Endodermal cell (in vitro differentiated cells): ENCODE measurements around the gene CD93. TPM values are rescaled to one million over a fixed set of nuclear protein-coding genes. Genes with fewer than 3 reads are reported as not detected.

Experiments used
- DNase-seq: peaks from one replicate; pipeline ENCODE4 v3.0.0-alpha.2; 2017
- H3K27ac ChIP-seq: 2 replicates; pipeline ENCODE4 v1.5.1; 2013; ENCODE audit warnings: mild to moderate bottlenecking, low read depth, low read length, moderate library complexity
- H3K27me3 ChIP-seq: 2 replicates; pipeline ENCODE4 v1.6.1; 2013; ENCODE audit warnings: mild to moderate bottlenecking, low read length, moderate library complexity; ENCODE audit not compliant: insufficient read depth, control insufficient read depth, poor library complexity, severe bottlenecking
- H3K36me3 ChIP-seq: 2 replicates; pipeline ENCODE4 v1.7.0; 2013; ENCODE audit warnings: mild to moderate bottlenecking, low read length, moderate library complexity; ENCODE audit not compliant: control insufficient read depth, insufficient read depth
- H3K4me1 ChIP-seq: one replicate; pipeline ENCODE4 v1.7.0; 2013; ENCODE audit warnings: low read length; ENCODE audit not compliant: control insufficient read depth, insufficient read depth
- H3K4me3 ChIP-seq: 2 replicates; pipeline ENCODE4 v1.5.1; 2013; ENCODE audit warnings: mild to moderate bottlenecking, low read length, moderate library complexity
- H3K9ac ChIP-seq: 2 replicates; pipeline ENCODE4 v1.6.1; 2013; ENCODE audit warnings: mild to moderate bottlenecking, low read length, moderate library complexity; ENCODE audit not compliant: poor library complexity, severe bottlenecking; ENCODE audit errors: extremely low read depth
- H3K9me3 ChIP-seq: 2 replicates; pipeline ENCODE4 v1.6.1; 2013; ENCODE audit warnings: mild to moderate bottlenecking, low read length, moderate library complexity; ENCODE audit not compliant: control insufficient read depth
- H3K27ac Mint-ChIP-seq: 2 replicates; pipeline ENCODE4 v1.8.0; 2020; ENCODE audit warnings: mixed read lengths
- H3K27me3 Mint-ChIP-seq: 2 replicates; pipeline ENCODE4 v1.8.0; 2021; ENCODE audit warnings: mild to moderate bottlenecking, mixed read lengths; ENCODE audit not compliant: insufficient read depth
- H3K36me3 Mint-ChIP-seq: 2 replicates; pipeline ENCODE4 v1.8.0; 2020; ENCODE audit warnings: low read depth, mixed read lengths
- H3K4me1 Mint-ChIP-seq: 2 replicates; pipeline ENCODE4 v1.8.0; 2020; ENCODE audit warnings: mixed read lengths
- H3K4me3 Mint-ChIP-seq: 2 replicates; pipeline ENCODE4 v1.8.0; 2020; ENCODE audit warnings: mild to moderate bottlenecking, moderate library complexity, mixed read lengths
- H3K9me3 Mint-ChIP-seq: 2 replicates; pipeline ENCODE4 v1.8.0; 2020; ENCODE audit warnings: mild to moderate bottlenecking, mixed read lengths
- WGBS, 2 experiments: methylation state at CpG; one replicate each; pipeline versions ENCODE4 v1.1.5 to v1.1.7; 2013; ENCODE audit warnings: missing lambda C conversion rate in 2 of 2, mixed read lengths in 1 of 2; ENCODE audit not compliant: insufficient coverage in 1 of 2, insufficient read length in 1 of 2; 5-methylcytosine and 5-hydroxymethylcytosine counted together
- total RNA-seq, 2 donors: library from RNA; stranded (reverse); fragmentation: NEBNext Ultra II Directional in 1 of 2; extraction: Animal tissue kit (Norgen Biotek cat#: 25700) in 1 of 2; gene quantifications; 2 replicates in 1 of 2; 3 replicates in 1 of 2; pipeline ENCODE4 v1.2.1, GENCODE V29; 2021
- TF ChIP-seq, protein P1 (sequence below): fragments of 200-600 bp; sonication (generic); conservative IDR thresholded peaks from 2 replicates; pipeline ENCODE4 v1.5.0; 2021; ENCODE audit warnings: antibody characterized with exemption, mild to moderate bottlenecking

Gene CD93
- total RNA-seq, 2 donors from 2014 or later, result 0.04 TPM; not detected in 1

DNA sequence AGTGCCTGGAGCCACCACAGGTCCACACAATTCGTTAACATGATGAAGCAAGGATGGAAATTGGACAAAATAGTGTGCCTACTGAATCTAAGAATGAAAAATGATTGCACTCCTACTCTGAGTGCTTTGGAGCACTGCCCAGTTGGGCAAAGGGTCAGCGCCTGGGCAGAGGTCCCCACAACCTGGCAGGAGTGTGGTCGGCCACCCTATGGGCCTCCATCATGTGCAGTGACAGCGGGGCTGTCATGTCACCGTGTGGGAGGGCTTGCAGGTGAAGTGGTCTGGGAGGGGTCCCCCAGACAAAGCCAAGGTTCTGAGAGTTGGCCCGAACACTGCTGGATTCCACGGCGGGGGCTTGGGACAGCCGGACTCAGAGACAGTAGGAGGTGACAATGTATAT lies 36.2 kb upstream of the CD93 start:
- no peaks in the 10 kb centered on the region for H3K36me3 Mint-ChIP-seq
- H3K27me3 Mint-ChIP-seq, result peaks cover 8% of the 10 kb centered on the region
- WGBS, 2 experiments, result 92 to 100% methylated on average over 2 to 6 of the region's 9 CpGs

DNA sequence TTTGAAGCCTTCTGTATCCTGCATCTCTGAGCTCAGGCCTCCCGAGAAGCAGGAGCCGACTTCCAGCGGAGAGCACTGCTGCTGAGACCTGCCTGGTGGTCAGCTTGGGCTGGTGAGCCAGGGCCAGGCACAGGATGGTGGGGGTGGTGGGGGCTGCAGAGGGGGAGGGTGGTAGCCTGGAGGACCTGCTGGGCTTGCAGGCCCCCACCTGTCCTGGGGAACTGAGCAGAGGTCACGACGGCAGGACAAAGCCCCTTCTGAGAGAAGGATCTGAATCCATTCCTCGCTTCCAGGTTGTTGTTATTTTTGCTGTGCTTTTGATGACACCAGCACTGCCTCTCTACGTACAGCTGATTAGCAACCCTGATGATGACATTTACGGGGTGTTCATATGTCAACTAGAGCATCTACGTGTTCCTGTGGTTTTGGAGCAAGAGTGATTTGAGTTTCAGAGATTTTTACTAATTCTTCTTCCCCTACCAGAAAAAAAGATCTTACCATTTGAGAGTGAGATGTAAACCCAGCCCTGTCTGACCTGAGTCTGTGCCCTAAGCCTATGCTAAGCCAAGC lies 35.7 kb upstream of the CD93 start:
- Histone ChIP-seq H3K27ac (no peak overlapping the region), H3K4me1 (no peaks in the 10 kb centered on the region), H3K9ac (no peak overlapping the region), H3K4me3 (no peak overlapping the region), H3K9me3 (no peaks in the 10 kb centered on the region), H3K36me3 (no peaks in the 10 kb centered on the region), H3K27me3 (no peaks in the 10 kb centered on the region)
- TF ChIP-seq, protein P1, sequence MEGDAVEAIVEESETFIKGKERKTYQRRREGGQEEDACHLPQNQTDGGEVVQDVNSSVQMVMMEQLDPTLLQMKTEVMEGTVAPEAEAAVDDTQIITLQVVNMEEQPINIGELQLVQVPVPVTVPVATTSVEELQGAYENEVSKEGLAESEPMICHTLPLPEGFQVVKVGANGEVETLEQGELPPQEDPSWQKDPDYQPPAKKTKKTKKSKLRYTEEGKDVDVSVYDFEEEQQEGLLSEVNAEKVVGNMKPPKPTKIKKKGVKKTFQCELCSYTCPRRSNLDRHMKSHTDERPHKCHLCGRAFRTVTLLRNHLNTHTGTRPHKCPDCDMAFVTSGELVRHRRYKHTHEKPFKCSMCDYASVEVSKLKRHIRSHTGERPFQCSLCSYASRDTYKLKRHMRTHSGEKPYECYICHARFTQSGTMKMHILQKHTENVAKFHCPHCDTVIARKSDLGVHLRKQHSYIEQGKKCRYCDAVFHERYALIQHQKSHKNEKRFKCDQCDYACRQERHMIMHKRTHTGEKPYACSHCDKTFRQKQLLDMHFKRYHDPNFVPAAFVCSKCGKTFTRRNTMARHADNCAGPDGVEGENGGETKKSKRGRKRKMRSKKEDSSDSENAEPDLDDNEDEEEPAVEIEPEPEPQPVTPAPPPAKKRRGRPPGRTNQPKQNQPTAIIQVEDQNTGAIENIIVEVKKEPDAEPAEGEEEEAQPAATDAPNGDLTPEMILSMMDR, result no peak
- H3K36me3 Mint-ChIP-seq, result no peaks in the 10 kb centered on the region
- 81 to 87% methylated on average over 6 to 9 of the region's 9 CpGs for WGBS, 2 experiments
- peaks cover 8% of the 10 kb centered on the region for H3K27me3 Mint-ChIP-seq
- H3K27ac Mint-ChIP-seq, result no peak overlapping the region
- DNase-seq, result peak; percentile 58
- H3K4me3 Mint-ChIP-seq, result no peak overlapping the region
- peaks cover 9% of the 10 kb centered on the region for H3K4me1 Mint-ChIP-seq
- H3K9me3 Mint-ChIP-seq, result no peaks in the 10 kb centered on the region

More for the DNA sequence above, 36.2 kb upstream of the CD93 start:
- Histone ChIP-seq H3K27me3 (no peaks in the 10 kb centered on the region), H3K4me3 (no peak overlapping the region), H3K36me3 (no peaks in the 10 kb centered on the region), H3K27ac (no peak overlapping the region), H3K9me3 (no peaks in the 10 kb centered on the region), H3K4me1 (no peaks in the 10 kb centered on the region), H3K9ac (no peak overlapping the region)
- Mint-ChIP-seq H3K9me3 (no peaks in the 10 kb centered on the region), H3K27ac (no peak overlapping the region), H3K4me1 (peaks cover 9% of the 10 kb centered on the region), H3K4me3 (no peak overlapping the region)
- DNase-seq, result no peak
- TF ChIP-seq, protein P1, result no peak

GRCh38 chr20:23120936-23121750 lies 35.0 kb upstream of the CD93 start:
- Mint-ChIP-seq H3K9me3 (no peaks in the 10 kb centered on the region), H3K4me1 (peaks cover 12% of the 10 kb centered on the region), H3K27ac (peak overlapping the region; percentile 35), H3K36me3 (no peaks in the 10 kb centered on the region), H3K27me3 (peaks cover 8% of the 10 kb centered on the region), H3K4me3 (no peak overlapping the region)
- Histone ChIP-seq H3K9ac (no peak overlapping the region), H3K4me3 (no peak overlapping the region), H3K27me3 (no peaks in the 10 kb centered on the region), H3K36me3 (no peaks in the 10 kb centered on the region), H3K27ac (no peak overlapping the region), H3K9me3 (no peaks in the 10 kb centered on the region), H3K4me1 (no peaks in the 10 kb centered on the region)
- TF ChIP-seq, protein P1, result no peak
- 89 to 96% methylated on average over 8 to 15 of the region's 15 CpGs for WGBS, 2 experiments
- DNase-seq, result no peak
